GM12864 (cell line): ENCODE data around the gene PRX.
"Not testable (repeated sequence)": the region's sequence is repeated elsewhere in the genome, so short reads cannot be mapped to it uniquely, and the experiment has no call there.

Experiments
- DNase-seq: peaks from one replicate; pipeline ENCODE4 v3.0.0-alpha.2; 2011; ENCODE audit warnings: low read depth
- H3K4me3 ChIP-seq: 2 replicates; pipeline ENCODE4 v1.5.1; 2011; ENCODE audit warnings: mild to moderate bottlenecking, low read depth, low read length, control low read depth
- CTCF ChIP-seq: IDR thresholded peaks from 2 replicates; pipeline ENCODE4 v1.5.1; 2011; ENCODE audit warnings: low read depth, mild to moderate bottlenecking, moderate library complexity, low read length, control low read depth, inconsistent platforms; ENCODE audit errors: missing control alignments

PRX gene

GRCh38 chr19:40411958-40412499 lies 1.1 kb downstream of the PRX start:
- no peak for DNase-seq

GRCh38 chr19:40411125-40411842 lies 1.9 kb downstream of the PRX start:
- H3K4me3 ChIP-seq = no peak overlapping the region
- DNase-seq = peak; percentile 49
- TF ChIP-seq CTCF = no peak

More at GRCh38 chr19:40411958-40412499, 1.1 kb downstream of the PRX start:
- no peak overlapping the region for H3K4me3 ChIP-seq
- TF ChIP-seq CTCF = no peak

- TF ChIP-seq CTCF = no peak
- H3K4me3 ChIP-seq = no peak overlapping the region
Observed at GRCh38 chr19:40410030-40410389, 3.2 kb downstream of the PRX start.

DNA sequence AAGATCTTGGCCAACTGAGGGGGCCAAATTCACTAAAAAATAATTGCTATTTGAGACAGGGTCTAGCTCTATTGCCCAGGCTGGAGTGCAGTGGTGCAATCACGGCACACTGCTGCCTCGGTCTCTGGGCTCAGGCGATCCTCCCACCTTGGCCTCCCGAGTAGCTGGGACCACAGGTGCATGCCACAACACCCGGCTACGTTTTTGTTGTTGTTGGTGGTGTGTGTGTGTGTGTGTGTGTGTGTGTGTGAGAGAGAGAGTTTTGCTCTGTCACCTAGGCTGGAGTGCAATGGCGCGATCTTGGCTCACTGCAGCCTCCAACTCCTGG lies 4.6 kb downstream of the PRX start:
- not testable (repeated sequence) for H3K4me3 ChIP-seq, DNase-seq

More at GRCh38 chr19:40410030-40410389, 3.2 kb downstream of the PRX start:
- peak; percentile 37 for DNase-seq

GRCh38 chr19:40407714-40408597 lies 5.2 kb downstream of the PRX start:
- H3K4me3 ChIP-seq = no peak overlapping the region
- no peak for DNase-seq
- TF ChIP-seq CTCF = no peak

GRCh38 chr19:40403262-40403984 lies 9.8 kb downstream of the PRX start:
- TF ChIP-seq CTCF = no peak
- peak; percentile 85 for DNase-seq
- H3K4me3 ChIP-seq = peak overlapping the region; percentile 69

GRCh38 chr19:40400559-40400958 lies 12.6 kb downstream of the PRX start:
- no peak for TF ChIP-seq CTCF
- DNase-seq = no peak

More at GRCh38 chr19:40400559-40400958, 12.6 kb downstream of the PRX start:
- no peak overlapping the region for H3K4me3 ChIP-seq
